ENCODE measurements around the gene ROBO3.

Gene ROBO3

DNA sequence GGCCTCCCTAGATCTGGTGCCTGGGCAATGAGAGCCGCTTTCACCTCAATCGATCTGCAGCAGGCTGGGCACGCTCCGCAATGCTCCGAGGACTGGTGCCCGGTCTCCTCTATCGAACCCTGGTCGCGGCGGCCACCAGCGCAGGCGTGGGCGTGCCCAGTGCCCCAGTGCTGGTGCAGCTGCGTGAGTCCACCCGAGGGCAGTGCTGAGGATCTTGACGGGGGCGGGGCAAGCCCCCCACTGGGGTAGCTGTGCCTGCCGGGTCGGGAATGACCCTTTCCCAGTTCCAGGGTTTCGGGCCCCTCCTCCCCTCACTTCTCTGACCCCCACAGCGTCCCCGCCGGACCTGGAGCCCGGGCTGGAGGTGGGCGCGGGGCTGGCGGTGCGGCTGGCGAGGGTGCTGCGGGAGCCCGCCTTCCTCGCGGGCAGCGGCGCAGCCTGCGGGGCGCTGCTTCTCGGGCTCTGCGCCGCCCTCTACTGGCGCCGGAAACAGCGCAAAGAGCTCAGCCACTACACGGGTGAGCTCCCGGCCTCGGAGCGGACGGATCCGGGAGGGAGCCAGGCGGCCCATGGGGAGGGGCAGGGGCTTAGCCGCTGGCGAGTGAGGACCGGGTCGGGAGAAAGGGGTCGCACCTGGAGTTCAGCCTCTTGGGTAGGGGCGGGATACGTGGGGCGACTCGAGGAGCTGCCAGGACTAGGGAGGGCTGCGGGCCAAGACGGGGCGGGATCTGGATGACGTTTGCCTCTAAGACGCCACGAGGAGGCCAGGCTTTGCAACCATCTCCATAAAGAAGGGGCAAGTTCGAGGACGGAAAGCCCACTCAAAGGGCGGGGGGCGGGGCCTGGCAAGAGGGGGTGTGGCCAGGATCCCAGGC lies 10.9 kb downstream of the ROBO3 start:
- peak; percentile 73 for DNase-seq

DNA sequence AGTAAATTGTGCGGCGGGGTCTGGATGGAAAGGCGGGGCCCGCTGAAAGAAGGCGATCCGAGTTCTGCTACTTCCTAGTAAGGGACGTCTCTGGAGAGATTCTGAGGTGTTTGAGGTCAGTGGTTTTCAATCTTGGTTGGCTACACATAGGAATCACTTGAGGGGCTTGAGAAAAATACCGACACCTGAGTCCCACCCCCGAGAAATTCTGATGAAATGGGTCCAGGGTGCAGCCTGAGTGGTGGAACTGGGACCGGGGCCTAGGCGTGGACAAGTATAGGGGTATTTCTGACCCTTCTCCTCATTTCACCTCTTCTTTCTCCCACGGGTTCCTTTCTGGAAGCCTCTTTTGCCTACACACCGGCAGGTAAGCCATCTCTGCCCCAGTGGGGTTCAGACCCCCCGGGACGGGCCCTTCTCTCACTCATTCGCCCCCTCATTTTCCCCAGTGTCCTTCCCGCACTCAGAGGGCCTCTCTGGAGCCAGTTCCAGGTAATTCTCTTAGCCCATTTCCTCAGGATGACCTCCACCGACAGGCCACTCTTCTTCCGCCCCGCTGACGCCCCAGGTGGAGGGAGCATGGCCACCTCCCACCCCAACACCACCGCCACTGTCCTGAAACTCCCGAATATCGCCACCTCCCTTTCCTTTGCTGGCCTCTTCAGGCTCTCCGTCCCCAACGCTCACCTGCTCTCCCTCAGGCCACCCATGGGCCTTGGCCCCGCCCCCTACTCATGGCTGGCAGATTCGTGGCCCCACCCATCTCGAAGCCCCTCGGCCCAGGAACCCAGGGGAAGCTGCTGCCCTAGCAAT lies 11.8 kb downstream of the ROBO3 start:
- DNase-seq = no peak

DNA sequence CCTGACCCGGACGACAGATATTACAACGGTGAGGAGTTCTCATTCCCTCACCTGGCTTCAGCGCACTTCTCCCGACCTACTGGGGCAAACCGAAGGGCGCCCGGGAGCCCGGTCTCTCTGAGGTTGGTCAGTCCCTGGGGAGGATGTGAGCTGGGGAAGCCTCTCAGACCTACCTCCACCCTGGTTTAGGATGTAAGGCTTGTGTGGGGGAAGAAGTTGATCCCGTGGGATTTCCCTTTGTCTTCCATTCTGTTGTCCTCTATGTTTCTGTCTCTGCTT lies 12.3 kb downstream of the ROBO3 start:
- DNase-seq = no peak

DNA sequence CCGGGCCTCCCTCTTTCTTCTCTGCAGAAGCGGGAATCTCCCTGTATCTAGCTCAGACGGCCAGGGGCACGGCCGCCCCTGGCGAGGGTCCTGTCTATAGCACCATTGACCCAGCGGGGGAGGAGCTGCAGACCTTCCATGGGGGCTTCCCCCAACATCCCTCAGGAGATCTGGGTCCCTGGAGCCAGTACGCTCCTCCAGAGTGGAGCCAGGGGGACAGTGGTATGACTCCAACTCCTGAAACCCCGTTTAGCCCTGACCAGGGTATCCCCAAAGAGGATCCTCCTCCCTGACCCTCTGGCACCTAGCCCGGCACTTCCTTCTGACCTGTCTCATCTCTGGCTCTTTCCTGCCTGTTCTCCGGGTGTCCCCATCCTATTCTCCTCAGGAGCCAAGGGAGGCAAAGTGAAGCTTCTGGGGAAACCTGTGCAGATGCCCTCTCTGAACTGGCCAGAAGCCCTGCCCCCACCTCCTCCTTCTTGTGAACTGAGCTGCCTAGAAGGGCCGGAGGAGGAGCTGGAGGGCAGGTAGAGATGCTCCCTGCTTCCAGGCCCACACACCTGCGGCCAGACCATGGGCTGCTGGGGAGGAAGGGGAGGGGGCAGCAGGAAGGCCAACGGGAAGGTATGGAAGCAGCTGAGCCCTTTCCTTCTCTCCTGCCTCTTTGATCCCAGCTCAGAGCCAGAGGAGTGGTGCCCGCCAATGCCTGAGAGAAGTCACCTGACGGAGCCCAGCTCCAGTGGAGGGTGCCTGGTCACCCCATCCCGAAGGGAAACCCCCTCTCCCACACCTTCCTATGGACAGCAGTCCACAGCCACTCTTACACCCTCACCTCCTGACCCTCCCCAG lies 12.9 kb downstream of the ROBO3 start:
- no peak for DNase-seq

DNA sequence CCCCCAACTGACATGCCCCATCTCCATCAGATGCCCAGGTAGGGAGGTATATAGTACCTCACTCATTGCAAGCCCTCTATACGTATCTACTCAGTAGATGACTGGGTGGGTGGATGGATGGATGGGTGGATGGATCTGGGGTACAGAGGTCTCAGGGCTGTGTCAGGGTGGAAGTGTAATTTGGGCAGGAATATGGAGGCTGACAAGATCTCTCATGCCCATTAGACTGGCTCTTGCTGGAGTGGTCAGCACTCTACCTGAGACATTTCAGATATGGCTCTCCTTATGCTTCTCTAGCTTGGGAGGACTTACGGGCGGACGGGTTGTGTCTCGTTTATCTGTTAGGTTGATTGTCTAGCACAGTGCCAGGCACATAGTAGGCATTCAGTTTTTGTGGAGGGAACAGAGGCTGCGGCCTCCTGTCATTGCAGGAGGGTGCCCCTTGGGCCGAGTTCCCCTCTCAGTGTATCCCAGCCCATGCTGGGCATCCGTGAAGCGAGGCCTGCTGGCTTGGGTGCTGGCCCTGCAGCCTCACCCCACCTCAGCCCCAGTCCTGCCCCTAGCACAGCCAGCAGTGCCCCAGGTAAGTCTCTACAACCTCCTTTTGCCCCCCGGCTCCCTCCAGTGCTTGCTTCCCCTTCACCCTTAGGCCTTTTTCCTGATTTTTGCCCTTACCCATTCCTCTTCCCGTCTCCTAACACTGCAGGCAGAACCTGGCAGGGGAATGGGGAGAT lies 13.7 kb downstream of the ROBO3 start:
- DNase-seq = no peak

DNA sequence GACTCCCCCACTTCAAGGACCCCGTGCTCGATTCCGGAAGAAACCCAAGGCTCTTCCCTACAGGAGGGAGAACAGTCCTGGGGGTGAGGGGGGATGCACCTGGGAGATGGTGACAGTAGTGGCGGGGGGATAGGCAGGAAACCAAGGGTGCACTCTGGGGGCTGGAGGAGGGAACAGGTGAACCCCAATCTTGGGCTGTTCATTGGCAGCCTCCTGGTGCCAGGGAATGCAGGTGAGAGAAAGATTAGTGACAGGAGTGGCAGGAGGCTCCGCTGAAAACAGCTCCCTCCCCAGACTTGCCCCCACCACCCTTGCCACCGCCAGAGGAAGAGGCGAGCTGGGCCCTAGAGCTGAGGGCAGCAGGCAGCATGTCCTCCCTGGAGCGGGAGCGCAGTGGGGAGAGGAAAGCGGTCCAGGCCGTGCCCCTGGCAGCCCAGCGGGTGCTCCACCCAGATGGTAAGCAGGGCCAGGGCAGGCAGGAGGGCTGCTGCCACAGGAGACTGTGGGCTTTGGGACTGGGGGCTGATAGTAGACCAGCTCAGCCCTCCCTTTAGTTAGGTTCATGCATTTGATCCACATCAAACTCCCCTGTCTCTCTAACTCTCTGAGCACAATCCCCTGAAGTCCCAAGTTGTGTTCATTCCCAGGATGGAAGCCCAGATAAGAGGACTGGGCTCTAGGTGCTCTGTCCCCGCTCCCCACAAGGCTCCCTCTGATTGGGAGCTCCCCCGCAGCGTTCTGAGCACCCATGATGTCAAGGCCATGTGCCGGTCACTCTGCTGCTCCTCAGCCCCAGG lies 14.5 kb downstream of the ROBO3 start:
- no peak for DNase-seq

DNA sequence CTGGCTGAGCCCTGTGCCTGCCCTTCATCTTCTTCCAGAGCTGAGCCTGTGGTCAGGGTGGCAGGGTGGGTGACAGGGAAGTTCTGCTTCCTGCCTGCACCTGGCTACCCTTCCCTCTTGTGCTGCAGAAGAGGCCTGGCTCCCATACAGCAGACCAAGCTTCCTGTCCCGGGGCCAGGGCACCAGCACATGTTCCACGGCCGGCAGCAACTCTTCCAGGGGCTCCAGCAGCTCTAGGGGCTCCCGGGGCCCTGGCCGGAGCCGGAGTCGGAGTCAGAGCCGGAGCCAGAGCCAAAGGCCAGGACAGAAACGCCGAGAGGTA lies 15.0 kb downstream of the ROBO3 start:
- DNase-seq = no peak

DNA sequence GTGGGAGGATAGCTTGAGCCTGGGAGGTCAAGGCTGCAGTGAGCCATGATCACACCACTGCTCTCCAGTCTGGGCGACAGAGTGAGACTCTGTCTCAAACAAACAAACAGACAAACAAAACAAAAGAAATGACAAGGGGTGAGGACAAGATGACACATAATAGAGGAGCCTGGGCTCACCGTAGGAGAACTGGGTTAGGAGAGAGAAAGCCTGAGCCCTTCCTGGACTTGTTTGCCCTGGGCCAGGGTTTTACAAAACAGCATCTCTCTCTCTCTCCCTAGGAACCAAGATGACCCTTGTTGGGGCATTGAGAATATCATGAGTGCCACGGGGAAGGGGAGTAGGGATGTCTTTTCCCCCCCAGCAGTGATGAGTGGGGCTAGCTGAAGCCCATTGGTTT lies 15.7 kb downstream of the ROBO3 start:
- DNase-seq = no peak

DNA sequence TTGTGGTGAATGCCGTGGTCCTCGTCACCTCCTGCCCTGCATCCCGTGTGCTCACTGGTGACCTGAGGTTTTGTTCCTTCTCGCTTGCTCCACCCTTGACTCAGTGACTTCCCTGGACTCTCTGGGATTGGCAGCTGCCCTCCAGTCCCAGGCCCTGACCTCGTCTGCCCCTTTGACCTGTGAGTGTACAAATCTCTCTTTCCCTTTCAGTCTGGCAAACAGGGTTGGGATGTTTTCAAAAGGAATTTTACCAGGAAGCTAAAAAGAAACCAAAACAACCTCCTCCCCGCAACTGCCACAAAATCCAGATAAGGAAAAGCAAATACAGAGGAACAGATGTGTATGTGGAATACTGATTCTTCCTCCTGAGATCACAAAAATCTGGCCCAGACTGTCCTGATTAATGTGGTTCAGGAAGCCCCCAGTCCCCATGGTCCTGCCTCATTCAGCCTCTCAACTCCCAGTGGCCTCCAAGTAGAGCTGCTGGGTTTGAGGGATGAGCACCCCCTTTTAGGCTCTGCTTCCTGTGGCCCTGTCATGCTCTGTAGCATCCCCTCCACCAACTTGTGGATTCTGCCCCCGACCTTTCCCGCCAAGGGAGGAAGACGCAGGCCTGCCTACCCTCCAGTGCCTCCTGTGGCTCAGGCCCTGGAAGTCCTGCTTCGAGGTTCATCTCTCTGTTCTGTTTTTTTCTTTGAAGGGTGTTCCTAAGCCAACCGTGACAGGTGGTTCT lies 17.3 kb downstream of the ROBO3 start:
- DNase-seq = no peak

DNA sequence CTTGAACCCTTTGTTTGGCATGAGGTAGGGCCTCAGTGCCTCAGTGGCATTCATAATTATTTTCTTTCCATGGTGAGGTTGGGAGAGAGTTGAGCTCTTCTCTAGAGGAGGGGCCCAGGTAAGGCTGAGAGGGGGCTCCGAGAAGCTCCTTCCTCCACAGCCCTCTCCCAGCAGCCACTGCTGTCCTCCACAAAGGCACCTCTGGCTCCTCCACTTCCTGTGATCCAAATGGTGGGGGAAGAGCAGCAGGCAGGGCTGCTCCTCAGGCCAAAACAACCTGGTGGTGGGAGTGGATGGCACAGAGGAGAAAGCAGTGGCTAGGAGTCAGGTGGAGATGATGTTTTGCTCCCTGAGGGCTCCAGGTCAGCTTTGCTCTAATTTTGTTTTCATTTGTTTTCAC lies 19.1 kb downstream of the ROBO3 start:
- DNase-seq = no peak

DNA sequence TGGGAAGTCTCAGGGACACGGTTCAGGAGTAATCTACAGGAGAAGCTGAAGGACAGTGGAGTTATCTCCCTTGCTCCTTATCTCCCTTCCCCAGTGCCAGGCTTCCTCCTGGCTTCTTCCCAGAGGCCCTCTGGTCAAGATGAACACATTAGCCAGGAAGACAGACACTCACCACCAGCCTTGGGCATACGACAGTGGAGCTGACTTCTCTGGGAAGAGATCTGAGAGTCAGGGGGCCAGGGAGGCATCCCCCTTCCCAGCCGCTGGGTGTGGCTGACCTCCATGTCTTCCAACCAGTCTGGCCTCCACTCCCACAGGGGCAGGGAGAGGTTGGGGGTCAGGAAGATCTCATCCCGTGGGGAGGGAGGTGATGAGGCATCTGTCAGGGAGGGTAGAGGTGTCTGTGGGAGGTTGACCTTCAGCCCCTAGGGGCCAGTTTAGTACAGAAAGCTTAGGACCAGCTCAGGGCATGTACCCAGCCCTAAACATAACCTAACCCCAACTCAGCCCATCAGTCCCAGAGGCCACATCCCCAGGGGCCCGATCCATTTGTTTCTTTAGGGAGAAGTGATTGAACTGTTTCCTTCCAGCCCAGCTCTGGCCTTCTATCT lies 19.7 kb downstream of the ROBO3 start:
- no peak for DNase-seq

DNA sequence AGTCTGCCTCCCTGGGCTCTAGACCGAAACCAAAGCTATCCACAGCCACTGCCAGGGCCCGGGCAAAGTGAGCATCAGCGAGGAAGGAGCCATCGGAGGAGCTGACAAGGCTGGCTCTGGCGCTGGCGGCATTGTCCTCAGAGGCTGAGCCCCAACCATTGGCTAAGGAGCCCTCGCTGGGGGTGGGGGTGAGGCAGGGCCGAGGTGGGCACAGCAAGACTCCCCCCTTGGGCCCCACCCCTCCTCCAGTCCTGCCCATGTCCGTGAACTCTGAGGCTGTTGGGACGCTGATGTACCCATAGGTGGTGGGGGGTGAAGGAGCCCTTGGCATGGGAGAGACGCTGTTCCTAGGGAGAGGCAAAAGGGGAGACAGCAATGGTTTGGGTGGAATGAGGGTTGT lies 21.2 kb downstream of the ROBO3 start:
- DNase-seq = no peak

DNA sequence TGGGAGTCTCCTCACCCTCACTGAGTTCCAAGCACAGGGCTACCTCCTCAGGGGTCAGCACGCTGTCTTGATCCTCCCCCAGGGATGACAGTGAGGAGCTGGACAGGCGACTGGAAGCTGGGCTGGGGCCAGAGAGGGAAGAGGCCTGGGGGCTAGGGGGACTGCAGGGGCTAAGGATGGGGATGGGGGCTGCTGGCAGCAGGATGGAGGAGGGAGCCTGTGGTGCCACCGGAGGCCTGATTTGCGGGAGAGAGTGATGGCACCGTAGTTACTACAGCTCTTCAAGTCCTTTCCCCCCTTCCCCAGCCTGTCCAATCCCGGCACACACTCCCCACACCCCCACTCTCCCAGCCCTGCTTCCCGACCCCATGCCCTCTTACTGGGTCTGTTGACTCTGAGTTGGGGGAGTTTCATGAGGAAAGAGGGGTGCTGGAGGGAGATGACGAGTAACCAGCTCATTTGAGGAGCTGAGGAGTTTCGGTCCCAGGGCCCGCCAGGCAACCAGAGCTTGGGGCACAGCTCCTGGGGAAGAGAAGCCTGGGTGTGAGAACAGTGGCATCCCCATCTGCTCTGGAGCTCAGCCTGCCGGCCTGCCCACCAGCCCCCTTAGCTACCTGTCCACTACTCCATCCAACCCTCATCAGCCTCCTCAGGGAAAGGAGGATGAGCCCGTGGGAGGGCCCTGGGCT lies 21.9 kb downstream of the ROBO3 start:
- DNase-seq = no peak

DNA sequence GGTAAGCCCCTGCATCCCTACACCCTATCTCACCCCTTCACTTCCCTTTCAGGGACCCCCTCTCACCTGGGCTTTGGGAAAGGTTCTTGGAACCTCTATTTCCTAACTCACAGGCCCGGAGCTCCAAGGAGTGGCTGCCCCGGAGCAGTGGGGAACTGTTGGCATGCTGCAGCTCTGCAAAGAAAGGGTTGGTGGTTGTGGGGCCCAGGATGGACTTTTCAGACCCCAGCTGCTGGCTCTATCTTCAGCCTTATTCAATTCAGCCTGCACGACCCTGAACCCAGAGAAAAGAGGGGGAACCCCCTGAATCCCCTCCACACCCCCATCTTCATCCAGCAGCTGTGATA lies 22.4 kb downstream of the ROBO3 start:
- DNase-seq = no peak

DNA sequence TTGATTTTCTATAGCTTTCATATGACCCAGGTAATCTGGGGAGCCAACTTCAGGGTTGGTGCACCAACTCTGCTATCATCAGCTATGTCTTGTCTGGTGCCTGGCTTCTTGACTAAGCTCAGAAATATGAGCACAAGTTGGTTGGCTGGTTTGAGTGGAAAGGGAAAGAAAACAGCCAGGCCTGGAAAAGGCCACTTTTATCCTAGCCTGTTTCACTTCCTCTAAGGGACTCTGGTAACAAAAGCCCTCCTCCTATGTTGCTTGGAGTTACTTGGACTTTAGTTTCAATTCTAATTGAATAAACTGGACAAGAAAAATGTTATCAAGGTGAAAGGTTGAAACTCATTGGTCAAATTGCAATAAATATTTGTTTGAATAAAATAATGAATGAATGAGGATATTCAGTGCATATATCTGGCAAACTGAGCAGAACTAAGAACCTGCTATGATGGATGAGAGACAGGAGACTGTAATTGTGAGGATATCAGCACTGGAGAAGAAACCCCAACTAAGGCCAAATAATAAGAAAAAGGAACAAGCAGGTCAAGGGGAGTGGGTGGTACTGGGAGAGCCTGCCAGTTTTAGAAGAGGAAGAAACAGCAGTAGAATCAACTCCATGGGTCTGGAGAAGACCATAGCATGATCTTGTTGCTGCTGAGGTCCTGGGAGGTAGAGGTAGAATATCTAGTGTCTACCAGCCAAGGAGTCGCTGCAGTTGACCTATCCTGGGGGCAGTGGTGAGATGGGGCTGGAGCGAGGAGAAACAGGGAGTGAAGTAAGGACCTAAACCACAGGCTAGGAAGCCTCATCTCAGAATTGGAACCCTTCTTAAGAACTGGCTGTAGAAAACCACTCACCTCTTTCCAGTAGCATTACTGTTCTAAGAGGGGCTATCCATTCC lies 24.2 kb downstream of the ROBO3 start:
- no peak for DNase-seq

DNA sequence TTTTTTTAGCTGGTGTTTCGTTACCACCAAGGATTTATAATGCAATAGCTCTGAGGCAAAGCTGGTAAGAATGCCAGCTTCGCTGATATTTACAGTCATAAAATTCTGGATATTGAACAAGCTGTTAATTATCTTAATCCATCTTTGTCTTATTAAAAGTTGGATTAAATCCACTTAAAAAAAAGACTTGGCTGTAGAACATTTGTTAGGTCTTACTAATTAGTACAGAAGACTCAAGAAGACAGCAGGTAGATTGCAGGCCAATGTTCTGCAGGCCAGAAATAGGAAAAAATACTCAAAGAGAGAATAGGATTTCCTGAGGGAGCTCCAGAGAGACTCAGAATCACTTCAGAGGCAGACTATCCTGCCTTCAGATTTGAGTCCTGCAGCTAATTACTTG lies 24.9 kb downstream of the ROBO3 start:
- no peak for DNase-seq

DNA sequence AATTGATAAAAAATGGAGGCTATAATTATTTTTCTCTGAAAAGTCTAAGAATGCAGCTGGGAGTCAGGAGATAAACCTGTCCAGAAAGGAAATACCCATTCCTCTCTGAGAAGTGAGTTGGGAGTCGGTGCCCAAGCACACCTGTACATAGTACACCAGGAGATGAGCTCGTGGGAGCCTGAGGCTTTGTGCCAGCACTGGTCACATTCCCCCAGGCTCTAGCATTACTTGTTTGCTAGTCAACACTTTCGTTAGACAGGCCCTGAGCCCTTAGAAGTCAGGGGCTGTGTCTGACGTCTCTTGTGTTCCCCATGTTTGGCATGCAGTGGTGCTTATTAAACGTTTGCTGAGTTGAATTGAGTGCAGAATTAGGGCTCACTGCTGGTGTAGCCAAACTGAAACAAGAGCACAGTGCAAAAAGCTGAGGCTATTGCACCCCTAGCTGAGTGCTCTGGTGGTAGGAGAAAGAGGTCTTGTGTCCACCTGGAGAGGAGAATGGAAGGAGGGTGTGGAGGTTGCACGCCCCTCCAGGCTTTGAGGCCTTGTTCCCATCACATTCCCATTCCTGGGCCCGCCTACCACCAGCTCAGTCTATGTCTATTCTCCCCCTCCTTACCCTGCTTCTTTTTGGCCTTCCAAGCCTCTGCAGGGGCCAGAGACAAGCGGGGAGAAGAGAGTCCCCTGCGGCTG lies 25.6 kb downstream of the ROBO3 start:
- DNase-seq = no peak

DNA sequence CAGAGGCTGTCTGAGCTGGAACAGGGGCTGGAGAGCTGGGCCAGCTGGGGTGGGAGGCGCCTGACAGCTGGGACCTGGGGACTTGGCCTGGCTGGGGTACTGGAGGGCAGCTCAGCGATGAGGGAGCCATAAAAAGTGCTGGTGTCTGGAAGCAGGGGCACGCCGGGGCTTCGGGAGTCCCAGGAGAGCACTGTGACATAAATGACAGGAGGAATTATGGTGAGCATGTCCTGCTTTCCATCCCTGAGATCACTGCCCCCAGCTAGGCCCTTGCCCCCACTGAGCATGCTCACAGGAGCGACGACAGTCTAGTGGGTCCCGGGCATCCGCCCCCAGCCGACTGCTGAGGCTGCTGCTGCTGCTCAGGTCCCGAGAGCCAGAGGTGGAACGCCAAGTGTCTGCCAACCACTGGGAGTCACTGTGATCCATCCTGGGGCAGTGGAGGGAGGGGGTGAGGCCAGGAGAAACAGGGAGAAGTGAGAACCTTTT lies 26.2 kb downstream of the ROBO3 start:
- DNase-seq = no peak
